HG03135 (cell line): ENCODE measurements around the gene SYT8.

ENCODE experiments used
- ATAC-seq: cut with Tn5 transposase; IDR thresholded peaks from one replicate; pipeline ENCODE4 v1.9.1; 2021; ENCODE audit warnings: mild to moderate bottlenecking, moderate library complexity; ENCODE audit not compliant: unreplicated experiment

Gene SYT8

DNA sequence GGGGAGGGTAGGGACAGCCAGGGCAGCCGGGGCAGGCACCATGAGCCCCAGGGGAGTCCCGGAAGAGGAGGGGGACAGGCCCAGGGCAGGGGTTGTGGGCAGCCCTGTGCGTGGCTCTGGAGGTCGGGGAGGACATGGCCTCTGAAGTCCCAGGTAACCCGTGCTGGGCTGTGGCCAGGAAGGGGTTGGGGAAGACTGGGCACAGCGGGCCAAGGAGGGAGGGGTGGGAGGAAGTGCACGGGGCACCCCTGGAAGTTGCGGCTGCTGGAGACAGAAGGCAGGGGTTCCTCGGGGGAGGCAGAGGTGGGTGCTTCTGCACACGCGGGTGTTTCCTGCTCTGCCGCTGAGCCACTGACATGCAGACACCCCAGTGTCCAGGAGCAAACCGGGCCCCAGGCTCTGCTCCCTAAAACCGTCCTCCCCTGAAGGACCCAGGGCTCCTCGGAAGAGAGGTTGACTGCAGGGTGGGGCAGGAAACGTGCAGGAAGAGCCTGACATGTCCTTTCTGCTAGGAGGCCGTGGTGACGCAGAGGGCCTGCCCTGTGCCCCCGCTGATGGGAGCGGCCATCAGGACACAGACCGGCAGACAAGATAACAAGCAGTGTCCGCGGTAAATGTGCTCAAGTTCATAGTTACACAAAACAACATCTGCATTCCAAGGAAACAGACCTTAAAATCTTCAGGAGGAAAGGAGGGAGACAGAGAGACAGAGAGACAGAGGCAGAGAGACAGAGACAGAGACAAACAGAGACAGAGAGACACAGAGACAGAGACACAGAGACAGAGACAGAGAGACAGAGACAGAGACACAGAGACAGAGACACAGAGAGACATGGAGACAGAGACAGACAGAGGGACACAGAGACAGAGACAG, 9.7 kb downstream of the SYT8 start:
- no peak for ATAC-seq

GRCh38 chr11:1845095-1845429, 10.3 kb downstream of the SYT8 start:
- ATAC-seq: no peak

DNA sequence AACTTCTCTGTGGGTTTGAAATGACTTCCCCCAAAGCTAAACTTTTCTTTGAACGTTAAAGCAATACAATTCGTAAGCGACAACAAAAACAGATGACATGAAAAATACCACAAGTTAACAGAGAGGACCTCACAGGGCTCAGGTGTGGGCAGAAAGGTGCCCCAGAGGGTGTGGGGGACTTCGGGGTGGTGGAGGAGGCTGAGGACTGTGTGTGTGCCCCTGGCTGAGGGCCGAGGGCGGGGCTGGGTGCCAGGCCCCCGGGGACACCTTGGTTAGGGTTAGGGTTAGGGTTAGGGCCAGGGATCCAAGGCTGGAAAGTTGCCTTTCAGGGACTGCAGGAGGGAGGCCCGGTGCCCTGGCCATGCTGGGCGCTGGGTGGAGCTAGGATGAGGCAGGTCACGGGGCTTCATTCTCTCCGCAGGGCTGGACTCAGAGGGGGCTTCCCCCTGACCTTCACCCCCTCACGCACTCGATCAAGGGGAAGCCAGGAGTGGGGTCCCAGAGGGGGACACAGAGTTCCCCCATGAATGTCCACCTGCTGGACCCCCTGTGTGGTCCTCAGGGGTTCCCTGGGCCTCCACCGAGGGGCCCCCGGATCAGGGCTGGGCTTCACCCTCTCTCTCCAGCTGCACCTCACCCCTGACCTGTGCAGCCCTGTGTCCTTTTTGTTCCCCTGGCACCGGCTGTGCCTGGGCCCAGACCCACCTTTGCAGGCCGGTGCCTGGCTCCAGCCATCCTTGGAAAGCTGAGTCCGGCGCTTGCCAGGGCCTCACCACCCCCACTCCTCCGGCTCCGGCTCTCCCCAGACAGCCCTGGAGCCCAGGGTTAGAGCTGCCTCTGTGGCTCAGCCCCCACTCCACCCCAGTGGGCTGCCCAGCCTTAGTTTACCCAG, 11.0 kb downstream of the SYT8 start:
- ATAC-seq: no peak

DNA sequence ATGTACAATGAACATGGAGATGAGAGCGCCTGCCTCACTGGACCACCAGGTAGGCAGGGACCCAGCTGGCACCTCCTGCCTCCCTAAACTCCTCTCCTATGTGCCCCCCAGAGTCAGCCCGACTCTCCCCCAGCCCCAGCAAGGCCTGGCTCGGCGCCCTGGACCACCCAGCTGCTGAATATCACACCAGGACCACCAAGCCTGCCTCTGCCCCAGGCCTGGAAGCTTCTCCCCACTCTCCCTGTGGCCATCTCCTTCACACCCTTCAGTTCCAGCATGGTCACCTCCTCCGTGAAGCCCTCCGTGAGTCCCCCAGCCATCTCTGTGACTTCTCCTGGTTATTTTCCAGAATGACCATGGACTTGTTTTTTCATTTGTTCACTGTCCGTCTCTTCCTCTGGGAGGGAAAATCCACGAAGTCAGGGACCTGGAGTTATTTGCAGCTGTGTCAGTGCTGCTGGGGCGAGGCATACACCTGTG, 11.7 kb downstream of the SYT8 start:
- ATAC-seq: no peak

GRCh38 chr11:1847006-1847735, 12.4 kb downstream of the SYT8 start:
- no peak for ATAC-seq

GRCh38 chr11:1847926-1848639, 13.3 kb downstream of the SYT8 start:
- ATAC-seq: no peak

- no peak for ATAC-seq
Measured at GRCh38 chr11:1848640-1849430, 14.0 kb downstream of the SYT8 start.

DNA sequence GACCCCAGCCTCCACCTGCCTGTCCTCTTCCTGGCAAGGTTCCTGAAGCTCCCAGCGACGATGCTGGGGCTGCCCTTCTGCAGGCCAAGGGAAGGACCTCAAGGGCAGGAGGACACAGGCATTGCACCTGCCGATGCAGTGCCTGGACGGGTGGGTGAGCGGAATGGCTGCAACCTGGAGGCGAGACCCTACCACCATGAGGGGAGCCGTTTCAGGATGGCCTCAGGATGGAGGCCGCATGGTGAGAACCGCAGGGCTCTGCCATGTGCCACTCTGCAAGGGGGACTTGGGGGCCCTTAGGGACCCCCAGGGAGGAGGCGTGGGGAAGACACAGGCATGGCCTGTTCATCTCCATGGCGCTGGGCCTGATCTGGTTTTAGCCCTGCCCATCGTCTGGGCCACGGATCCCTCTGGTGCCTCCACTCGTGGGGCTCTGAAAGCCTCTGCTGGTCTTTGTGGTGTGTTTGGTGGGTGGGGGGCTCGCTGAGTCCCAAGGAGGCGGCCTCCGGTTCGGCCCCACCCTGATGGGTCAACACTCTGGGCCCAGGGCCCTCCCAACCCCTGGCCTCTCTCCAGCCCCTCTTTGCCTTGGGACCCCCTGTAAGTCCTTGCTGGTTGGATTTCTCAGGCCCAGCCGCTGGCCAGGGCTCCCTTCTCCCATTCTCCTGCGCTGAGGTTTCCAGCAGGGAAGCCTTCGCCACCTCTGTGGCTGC, 16.8 kb downstream of the SYT8 start:
- ATAC-seq: no peak

- peak; percentile 0 for ATAC-seq
Measured at GRCh38 chr11:1852271-1852876, 17.6 kb downstream of the SYT8 start.

DNA sequence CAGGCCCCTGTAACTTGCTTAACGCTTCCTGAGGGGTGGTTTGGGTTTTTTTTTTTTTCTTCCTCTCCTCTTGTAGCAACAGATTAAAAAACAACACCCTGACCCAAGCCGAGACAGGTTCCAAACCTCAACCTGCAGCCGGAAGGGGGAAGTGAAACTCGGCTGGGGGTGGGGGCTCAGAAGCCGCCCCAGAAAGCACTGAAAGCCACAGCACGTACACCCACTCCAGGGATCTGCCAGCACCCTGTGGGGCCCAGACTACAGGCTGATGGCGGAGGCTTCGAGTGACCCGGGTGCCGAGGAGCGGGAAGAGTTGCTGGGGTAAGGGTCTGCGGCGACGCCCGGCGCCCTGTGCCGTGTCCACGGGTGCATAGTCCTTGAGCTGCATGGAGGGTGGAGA, 18.1 kb downstream of the SYT8 start, which contains the start of gene LSP1:
Gene LSP1, plus strand, starts transcription at position 208 of the 400 bp plus-strand sequence. Its CDS starts 61 bp downstream, at position 269.
- peak; percentile 43 for ATAC-seq

DNA sequence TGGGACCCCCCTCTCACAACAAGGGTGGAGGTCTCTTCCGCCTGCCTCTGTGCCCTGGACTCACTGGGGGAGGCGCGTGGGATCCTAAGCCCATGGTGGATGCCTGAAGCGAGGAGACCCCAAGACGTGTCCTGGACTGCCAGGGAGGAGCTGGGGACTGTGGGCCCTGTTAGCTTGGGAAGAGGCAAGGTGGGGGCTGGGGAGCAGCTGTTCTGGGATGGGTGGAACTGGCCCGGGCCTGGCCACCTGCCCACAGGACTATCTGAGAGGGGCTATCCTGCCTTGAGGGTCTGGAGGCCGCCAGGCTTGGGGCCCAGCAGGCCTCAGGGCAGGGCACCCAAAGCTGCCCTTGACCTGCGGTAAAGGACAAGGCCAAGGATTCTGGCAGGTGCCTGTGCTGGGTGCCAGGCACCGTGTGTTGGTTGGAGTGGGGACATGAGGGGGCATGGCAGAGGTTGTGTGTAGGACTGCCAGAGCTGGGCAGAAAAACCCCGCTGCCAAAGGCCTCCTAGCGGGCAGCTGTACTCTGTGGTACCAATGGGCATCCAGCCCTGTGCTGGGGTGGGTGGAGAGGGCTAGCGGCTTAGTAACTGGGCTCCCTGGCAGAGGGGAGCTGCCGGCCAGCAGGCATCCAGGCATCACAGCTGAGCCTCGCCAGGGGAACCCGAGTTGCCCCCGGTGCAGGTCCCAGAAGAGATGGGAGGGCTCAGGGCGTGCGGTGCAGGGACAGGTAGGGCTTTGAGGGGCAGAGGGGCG, 18.8 kb downstream of the SYT8 start:
- ATAC-seq: no peak

DNA sequence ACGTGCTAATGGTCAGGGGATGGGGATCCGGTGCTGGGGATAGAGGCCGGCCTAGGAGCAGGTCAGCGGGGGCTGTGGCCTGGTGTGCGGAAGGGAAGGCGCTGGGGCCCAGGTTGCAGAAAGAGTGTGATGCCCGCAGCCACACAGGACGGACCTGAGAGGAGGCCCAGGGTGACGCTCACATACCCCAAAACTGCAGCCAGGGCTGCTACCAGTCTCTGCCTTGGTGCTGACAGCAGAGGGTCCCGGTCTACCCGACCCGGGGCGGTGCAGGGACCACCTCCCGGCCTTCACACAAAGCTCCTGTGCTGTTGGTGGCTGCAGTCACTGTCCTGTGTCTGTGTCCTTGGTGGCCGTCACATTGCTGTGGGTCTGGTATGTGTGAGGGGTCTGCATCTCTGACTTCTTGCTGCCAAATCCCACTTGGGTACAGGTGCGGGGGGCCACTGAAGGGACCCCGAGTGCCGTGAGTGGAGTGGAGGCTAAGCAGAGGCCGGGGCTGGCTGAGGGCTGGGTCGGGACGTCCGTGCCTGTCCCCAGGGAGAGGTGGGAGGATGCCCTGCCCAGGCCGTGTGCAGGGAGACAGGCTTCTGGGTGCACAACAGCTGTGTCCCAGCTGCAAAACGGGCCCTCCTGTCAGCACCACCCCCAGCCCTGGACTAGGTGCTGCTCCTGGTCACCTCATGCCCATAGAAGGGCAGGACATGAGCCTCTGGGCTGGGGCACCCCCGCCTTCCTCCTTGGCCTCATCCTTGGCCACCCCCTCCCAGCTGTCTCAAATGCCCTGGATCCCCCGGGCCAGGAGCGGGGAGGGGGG, 19.6 kb downstream of the SYT8 start:
- ATAC-seq: peak; percentile 20

DNA sequence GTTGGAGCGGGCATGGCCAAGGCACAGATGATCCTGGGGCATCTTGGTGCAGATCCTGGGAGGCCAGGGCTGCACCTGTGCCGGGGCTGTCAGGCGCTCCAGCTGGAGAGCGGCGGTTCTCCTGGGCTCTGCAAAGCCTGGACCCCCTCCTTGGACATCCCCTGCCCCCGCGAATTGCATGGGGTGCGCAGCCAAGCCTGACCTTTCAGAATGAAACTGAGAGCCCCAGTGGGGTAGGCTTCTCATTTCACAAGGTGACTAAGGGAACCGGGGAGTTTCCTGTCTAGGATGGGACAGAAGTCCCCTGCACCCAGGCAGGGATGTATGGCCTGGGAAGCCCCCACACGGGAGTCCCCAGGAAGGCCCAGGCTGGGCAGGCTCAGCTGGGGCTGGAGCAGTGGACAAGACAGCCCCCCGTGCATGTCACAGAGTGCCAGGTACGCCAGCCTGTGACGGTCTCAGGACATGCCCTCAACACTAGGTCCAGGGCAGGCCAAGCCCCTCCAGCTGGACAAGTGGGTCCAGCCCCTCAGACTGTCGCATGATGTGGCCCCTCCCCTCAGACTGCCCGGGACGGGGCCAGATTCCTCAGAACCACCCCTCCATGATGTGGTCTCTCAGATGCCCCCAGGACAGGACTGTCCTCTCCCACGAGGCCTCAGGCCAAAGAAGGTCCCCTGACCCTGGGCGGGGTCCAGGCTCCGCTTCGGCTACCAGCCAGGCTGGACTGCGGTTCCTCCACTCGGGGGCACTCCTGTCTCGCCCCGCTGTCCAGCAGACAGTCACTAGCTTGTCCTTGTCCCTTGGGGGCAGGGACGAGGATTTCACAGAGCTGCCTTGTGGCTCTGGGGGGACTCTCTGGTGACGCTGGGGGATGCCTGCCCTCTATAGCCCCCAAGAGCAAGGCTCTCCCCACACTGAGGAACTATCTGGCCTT, 20.4 kb downstream of the SYT8 start:
- peak; percentile 27 for ATAC-seq

- ATAC-seq: no peak
Measured at GRCh38 chr11:1855886-1856265, 21.1 kb downstream of the SYT8 start.

- no peak for ATAC-seq
Measured at GRCh38 chr11:1856306-1857005, 21.7 kb downstream of the SYT8 start.
